Measurements from ENCODE around the gene MACF1. TPM values are rescaled to one million over a fixed set of nuclear protein-coding genes. Genes with fewer than 3 reads are reported as not detected.

The MACF1 gene
- total RNA-seq, 1 experiment from 2014 or later: 103 TPM

DNA sequence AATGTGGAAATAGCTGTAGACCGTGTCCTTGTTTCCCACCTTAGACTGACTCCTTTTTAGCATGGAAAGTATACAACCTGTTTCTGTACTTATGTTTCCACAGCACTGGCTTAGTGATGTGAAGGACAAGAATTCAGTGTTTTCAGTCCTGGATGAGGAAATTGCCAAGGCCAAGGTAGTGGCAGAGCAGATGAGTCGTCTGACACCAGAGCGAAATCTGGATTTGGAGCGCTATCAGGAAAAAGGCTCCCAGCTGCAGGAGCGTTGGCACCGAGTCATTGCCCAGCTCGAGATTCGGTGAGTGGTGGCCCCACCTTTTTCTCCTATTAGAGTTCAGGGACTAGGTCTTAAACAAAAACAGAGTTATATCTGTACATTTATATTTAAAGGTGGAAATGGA lies 112.6 kb downstream of the MACF1 start:
- ChIA-PET CTCF (no interaction called here), POLR2A (ENCODE audit: unreplicated experiment) (no interaction called here)
- peaks cover 25% of the 10 kb centered on the region for H3K36me3 ChIP-seq (ENCODE audit: low read depth, low read length)
- H3K4me2 ChIP-seq (ENCODE audit: low read length): no peak overlapping the region
- no peak overlapping the region for H3K27ac ChIP-seq (ENCODE audit: low read length)
- ATAC-seq (no peak), DNase-seq (no peak)
- no peaks in the 10 kb centered on the region for H3K9me2 ChIP-seq (replicated peaks; ENCODE audit: low read length)
- no peak overlapping the region for H3K4me3 ChIP-seq (ENCODE audit: low read length)
- no peaks in the 10 kb centered on the region for H3F3A ChIP-seq (ENCODE audit: low read length, unreplicated experiment)
- TF ChIP-seq EZH2 (IDR thresholded peaks at IDR 0.05; ENCODE audit: low read length, unreplicated experiment) (no peak), CTCF (conservative IDR thresholded peaks at IDR 0.05; ENCODE audit: low read depth, low read length) (no peak), EZH2phosphoT487 (IDR thresholded peaks at IDR 0.05; ENCODE audit: borderline replicate concordance, low read length) (no peak)
- no peak overlapping the region for H2AFZ ChIP-seq (ENCODE audit: low read length)
- H3K79me2 ChIP-seq (ENCODE audit: low read length): no peaks in the 10 kb centered on the region
- no peaks in the 10 kb centered on the region for H4K20me1 ChIP-seq (ENCODE audit: low read length)
- H3K4me1 ChIP-seq (ENCODE audit: insufficient read depth, low read length): no peaks in the 10 kb centered on the region
- intact Hi-C loops (cut with micrococcal nuclease): no loop called here
- no TSS peak for BruUV-seq (replicated peaks)
- H3K9ac ChIP-seq (ENCODE audit: low read length): no peak overlapping the region
- no peaks in the 10 kb centered on the region for H3K27me3 ChIP-seq (ENCODE audit: low read length)
- no peaks in the 10 kb centered on the region for H3K9me3 ChIP-seq (ENCODE audit: low read length)

GRCh38 chr1:39317910-39318633 lies 113.6 kb downstream of the MACF1 start:
- no peaks in the 10 kb centered on the region for H3F3A ChIP-seq (ENCODE audit: low read length, unreplicated experiment)
- no peaks in the 10 kb centered on the region for H3K79me2 ChIP-seq (ENCODE audit: low read length)
- no peaks in the 10 kb centered on the region for H3K27me3 ChIP-seq (ENCODE audit: low read length)
- ATAC-seq (no peak), DNase-seq (no peak)
- H2AFZ ChIP-seq (ENCODE audit: low read length): no peak overlapping the region
- H3K9me3 ChIP-seq (ENCODE audit: low read length): no peaks in the 10 kb centered on the region
- no peaks in the 10 kb centered on the region for H3K9me2 ChIP-seq (replicated peaks; ENCODE audit: low read length)
- H3K27ac ChIP-seq (ENCODE audit: low read length): no peak overlapping the region
- H4K20me1 ChIP-seq (ENCODE audit: low read length): no peaks in the 10 kb centered on the region
- no peak overlapping the region for H3K4me3 ChIP-seq (ENCODE audit: low read length)
- ChIA-PET POLR2A (ENCODE audit: unreplicated experiment) (no interaction called here), CTCF (no interaction called here)
- TF ChIP-seq EZH2phosphoT487 (IDR thresholded peaks at IDR 0.05; ENCODE audit: borderline replicate concordance, low read length) (no peak), CTCF (conservative IDR thresholded peaks at IDR 0.05; ENCODE audit: low read depth, low read length) (no peak), EZH2 (IDR thresholded peaks at IDR 0.05; ENCODE audit: low read length, unreplicated experiment) (no peak)
- intact Hi-C loops (cut with micrococcal nuclease): no loop called here
- no peaks in the 10 kb centered on the region for H3K4me1 ChIP-seq (ENCODE audit: insufficient read depth, low read length)
- no TSS peak for BruUV-seq (replicated peaks)
- no peak overlapping the region for H3K9ac ChIP-seq (ENCODE audit: low read length)
- peaks cover 27% of the 10 kb centered on the region for H3K36me3 ChIP-seq (ENCODE audit: low read depth, low read length)
- H3K4me2 ChIP-seq (ENCODE audit: low read length): no peak overlapping the region

GRCh38 chr1:39321979-39322378 lies 117.5 kb downstream of the MACF1 start:
- Histone ChIP-seq H2AFZ (ENCODE audit: low read length) (no peak overlapping the region), H3K9me2 (replicated peaks; ENCODE audit: low read length) (no peaks in the 10 kb centered on the region), H3K4me2 (ENCODE audit: low read length) (no peak overlapping the region), H3K4me3 (ENCODE audit: low read length) (no peak overlapping the region), H3K27ac (ENCODE audit: low read length) (no peak overlapping the region), H3K4me1 (ENCODE audit: insufficient read depth, low read length) (no peaks in the 10 kb centered on the region), H3K9ac (ENCODE audit: low read length) (no peak overlapping the region), H4K20me1 (ENCODE audit: low read length) (no peaks in the 10 kb centered on the region), H3F3A (ENCODE audit: low read length, unreplicated experiment) (no peaks in the 10 kb centered on the region), H3K36me3 (ENCODE audit: low read depth, low read length) (peaks cover 43% of the 10 kb centered on the region), H3K9me3 (ENCODE audit: low read length) (no peaks in the 10 kb centered on the region), H3K79me2 (ENCODE audit: low read length) (no peaks in the 10 kb centered on the region), H3K27me3 (ENCODE audit: low read length) (no peaks in the 10 kb centered on the region)
- ChIA-PET CTCF (no interaction called here), POLR2A (ENCODE audit: unreplicated experiment) (no interaction called here)
- DNase-seq (no peak), ATAC-seq (no peak)
- intact Hi-C loops (cut with micrococcal nuclease): no loop called here
- TF ChIP-seq EZH2phosphoT487 (IDR thresholded peaks at IDR 0.05; ENCODE audit: borderline replicate concordance, low read length) (no peak), EZH2 (IDR thresholded peaks at IDR 0.05; ENCODE audit: low read length, unreplicated experiment) (no peak), CTCF (conservative IDR thresholded peaks at IDR 0.05; ENCODE audit: low read depth, low read length) (no peak)
- no TSS peak for BruUV-seq (replicated peaks)

Data from PC-3 (cell line).